Measurements from ENCODE around the gene AMER3.

DNA sequence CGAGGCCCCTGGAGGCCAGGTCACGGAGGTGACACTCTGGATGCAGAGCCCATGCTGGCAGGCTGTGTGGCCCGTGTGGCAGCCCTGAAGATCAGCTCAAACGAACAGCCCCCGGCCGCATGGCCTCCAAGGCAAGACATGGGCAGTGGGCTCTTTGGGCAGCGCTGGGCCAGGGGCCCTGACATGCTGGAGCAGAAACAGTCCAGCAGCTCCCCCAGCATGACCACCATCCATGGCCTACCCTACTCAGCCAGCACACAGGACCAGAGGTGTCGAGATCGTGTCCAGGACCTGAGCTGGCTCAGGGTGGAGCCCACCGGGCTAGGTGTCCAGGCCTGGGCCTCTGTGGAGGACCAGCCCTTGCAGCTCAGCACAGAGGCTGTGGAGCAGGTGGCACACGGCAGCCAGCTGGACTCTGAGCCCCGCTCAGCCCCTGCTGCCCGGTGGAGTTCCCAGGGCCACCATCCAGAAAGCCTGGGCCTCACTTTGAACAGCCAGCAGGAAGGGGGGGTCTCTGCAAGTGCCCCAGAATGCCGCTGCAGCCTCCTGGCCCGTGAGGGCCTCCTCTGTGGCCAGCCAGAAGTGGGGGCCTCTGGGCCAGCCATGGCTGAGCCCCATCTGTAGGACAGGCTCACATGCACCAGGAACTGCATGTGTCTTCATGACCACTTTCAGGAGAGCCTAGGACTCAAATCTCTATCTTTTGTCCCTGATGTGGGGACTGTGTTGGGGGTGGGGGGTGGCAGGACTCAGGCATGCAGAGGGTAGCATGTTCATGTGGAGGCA, 8.9 kb downstream of the AMER3 start:
- no peak for TF ChIP-seq MAX (IDR thresholded peaks at IDR 0.05)
- TF ChIP-seq, protein P1, sequence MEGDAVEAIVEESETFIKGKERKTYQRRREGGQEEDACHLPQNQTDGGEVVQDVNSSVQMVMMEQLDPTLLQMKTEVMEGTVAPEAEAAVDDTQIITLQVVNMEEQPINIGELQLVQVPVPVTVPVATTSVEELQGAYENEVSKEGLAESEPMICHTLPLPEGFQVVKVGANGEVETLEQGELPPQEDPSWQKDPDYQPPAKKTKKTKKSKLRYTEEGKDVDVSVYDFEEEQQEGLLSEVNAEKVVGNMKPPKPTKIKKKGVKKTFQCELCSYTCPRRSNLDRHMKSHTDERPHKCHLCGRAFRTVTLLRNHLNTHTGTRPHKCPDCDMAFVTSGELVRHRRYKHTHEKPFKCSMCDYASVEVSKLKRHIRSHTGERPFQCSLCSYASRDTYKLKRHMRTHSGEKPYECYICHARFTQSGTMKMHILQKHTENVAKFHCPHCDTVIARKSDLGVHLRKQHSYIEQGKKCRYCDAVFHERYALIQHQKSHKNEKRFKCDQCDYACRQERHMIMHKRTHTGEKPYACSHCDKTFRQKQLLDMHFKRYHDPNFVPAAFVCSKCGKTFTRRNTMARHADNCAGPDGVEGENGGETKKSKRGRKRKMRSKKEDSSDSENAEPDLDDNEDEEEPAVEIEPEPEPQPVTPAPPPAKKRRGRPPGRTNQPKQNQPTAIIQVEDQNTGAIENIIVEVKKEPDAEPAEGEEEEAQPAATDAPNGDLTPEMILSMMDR (IDR thresholded peaks at IDR 0.05; ENCODE audit: low read depth, low read length, missing input control) = no peak
- no peak for TF ChIP-seq SP1 (IDR thresholded peaks at IDR 0.05)
- no peak for TF ChIP-seq GABPA (IDR thresholded peaks at IDR 0.05 in 1 of 2, conservative IDR thresholded peaks at IDR 0.05 in 1 of 2)
- no peak for TF ChIP-seq TAF1 (conservative IDR thresholded peaks at IDR 0.05)
- TF ChIP-seq EGR1 (IDR thresholded peaks at IDR 0.05; ENCODE audit: low read depth in 2 of 2) = no peak
- TF ChIP-seq, protein P2, sequence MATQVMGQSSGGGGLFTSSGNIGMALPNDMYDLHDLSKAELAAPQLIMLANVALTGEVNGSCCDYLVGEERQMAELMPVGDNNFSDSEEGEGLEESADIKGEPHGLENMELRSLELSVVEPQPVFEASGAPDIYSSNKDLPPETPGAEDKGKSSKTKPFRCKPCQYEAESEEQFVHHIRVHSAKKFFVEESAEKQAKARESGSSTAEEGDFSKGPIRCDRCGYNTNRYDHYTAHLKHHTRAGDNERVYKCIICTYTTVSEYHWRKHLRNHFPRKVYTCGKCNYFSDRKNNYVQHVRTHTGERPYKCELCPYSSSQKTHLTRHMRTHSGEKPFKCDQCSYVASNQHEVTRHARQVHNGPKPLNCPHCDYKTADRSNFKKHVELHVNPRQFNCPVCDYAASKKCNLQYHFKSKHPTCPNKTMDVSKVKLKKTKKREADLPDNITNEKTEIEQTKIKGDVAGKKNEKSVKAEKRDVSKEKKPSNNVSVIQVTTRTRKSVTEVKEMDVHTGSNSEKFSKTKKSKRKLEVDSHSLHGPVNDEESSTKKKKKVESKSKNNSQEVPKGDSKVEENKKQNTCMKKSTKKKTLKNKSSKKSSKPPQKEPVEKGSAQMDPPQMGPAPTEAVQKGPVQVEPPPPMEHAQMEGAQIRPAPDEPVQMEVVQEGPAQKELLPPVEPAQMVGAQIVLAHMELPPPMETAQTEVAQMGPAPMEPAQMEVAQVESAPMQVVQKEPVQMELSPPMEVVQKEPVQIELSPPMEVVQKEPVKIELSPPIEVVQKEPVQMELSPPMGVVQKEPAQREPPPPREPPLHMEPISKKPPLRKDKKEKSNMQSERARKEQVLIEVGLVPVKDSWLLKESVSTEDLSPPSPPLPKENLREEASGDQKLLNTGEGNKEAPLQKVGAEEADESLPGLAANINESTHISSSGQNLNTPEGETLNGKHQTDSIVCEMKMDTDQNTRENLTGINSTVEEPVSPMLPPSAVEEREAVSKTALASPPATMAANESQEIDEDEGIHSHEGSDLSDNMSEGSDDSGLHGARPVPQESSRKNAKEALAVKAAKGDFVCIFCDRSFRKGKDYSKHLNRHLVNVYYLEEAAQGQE (IDR thresholded peaks at IDR 0.05) = no peak
- TF ChIP-seq YY1 (IDR thresholded peaks at IDR 0.05) = no peak
- TF ChIP-seq JUND (IDR thresholded peaks at IDR 0.05) = no peak
- no peak for TF ChIP-seq RAD21 (IDR thresholded peaks at IDR 0.05)
- TF ChIP-seq FOXA1 (IDR thresholded peaks at IDR 0.05) = no peak
- TF ChIP-seq, protein P3, sequence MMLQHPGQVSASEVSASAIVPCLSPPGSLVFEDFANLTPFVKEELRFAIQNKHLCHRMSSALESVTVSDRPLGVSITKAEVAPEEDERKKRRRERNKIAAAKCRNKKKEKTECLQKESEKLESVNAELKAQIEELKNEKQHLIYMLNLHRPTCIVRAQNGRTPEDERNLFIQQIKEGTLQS (IDR thresholded peaks at IDR 0.05) = no peak
- no peak for TF ChIP-seq NR2F2 (IDR thresholded peaks at IDR 0.05)

Measured in liver (tissue), 3 donors.